Hepatocyte (in vitro differentiated cells): ENCODE results near the gene SERPINA4. TPM values are rescaled to one million over a fixed set of nuclear protein-coding genes. Genes with fewer than 3 reads are reported as not detected.

ENCODE experiments used
- DNase-seq: peaks from one replicate; pipeline ENCODE4 v3.0.0-alpha.2; 2016; ENCODE audit warnings: low spot score
- H2AFZ ChIP-seq: fragments of 200-600 bp; sonication (generic); 2 replicates; pipeline ENCODE4 v1.6.0; 2016; ENCODE audit warnings: antibody characterized with exemption, mild to moderate bottlenecking
- H3K27ac ChIP-seq: fragments of 200-600 bp; sonication (generic); 2 replicates; pipeline ENCODE4 v1.5.1; 2016; ENCODE audit warnings: mild to moderate bottlenecking
- H3K27me3 ChIP-seq: fragments of 200-600 bp; sonication (generic); 2 replicates; pipeline ENCODE4 v1.6.1; 2016
- H3K36me3 ChIP-seq: fragments of 200-600 bp; sonication (generic); replicated peaks from 2 replicates; pipeline ENCODE4 v1.5.1; 2016; ENCODE audit warnings: low read depth; ENCODE audit not compliant: insufficient read depth
- H3K4me1 ChIP-seq: fragments of 200-600 bp; sonication (generic); 2 replicates; pipeline ENCODE4 v1.5.1; 2016; ENCODE audit warnings: mild to moderate bottlenecking, moderate library complexity; ENCODE audit not compliant: insufficient read depth
- H3K4me2 ChIP-seq: fragments of 200-600 bp; sonication (generic); 2 replicates; pipeline ENCODE4 v1.6.0; 2016
- H3K4me3 ChIP-seq: fragments of 200-600 bp; sonication (generic); 2 replicates; pipeline ENCODE4 v1.5.1; 2016; ENCODE audit warnings: mild to moderate bottlenecking
- H3K79me2 ChIP-seq: fragments of 200-600 bp; sonication (generic); 2 replicates; pipeline ENCODE4 v1.6.0; 2017; ENCODE audit warnings: mild to moderate bottlenecking
- H3K9me2 ChIP-seq: fragments of 200-600 bp; sonication (generic); replicated peaks from 2 replicates; pipeline ENCODE4 v1.6.0; 2017; ENCODE audit warnings: mild to moderate bottlenecking; ENCODE audit not compliant: insufficient read depth
- H3K9me3 ChIP-seq: fragments of 200-600 bp; sonication (generic); 2 replicates; pipeline ENCODE4 v1.5.1; 2016; ENCODE audit warnings: low read depth, mild to moderate bottlenecking
- H4K20me1 ChIP-seq: fragments of 200-600 bp; sonication (generic); 2 replicates; pipeline ENCODE4 v1.6.0; 2016; ENCODE audit warnings: mild to moderate bottlenecking; ENCODE audit not compliant: insufficient read depth, poor library complexity, severe bottlenecking
- CTCF ChIP-seq: fragments of 200-600 bp; sonication (generic); IDR thresholded peaks from 2 replicates; pipeline ENCODE4 v1.5.1; 2016; ENCODE audit warnings: antibody characterized with exemption, mild to moderate bottlenecking; ENCODE audit not compliant: poor library complexity
- EZH2 ChIP-seq: fragments of 200-600 bp; sonication (generic); IDR thresholded peaks from 2 replicates; pipeline ENCODE4 v1.6.1; 2016; ENCODE audit warnings: antibody characterized with exemption, mild to moderate bottlenecking, borderline replicate concordance
- EZH2phosphoT487 ChIP-seq: fragments of 200-600 bp; sonication (generic); IDR thresholded peaks from one replicate; pipeline ENCODE4 v1.6.1; 2018; ENCODE audit warnings: antibody characterized with exemption, mild to moderate bottlenecking, low read depth, moderate library complexity; ENCODE audit not compliant: unreplicated experiment, severe bottlenecking
- WGBS: methylation state at CpG from one replicate; pipeline ENCODE4 v1.1.6; 2016; ENCODE audit warnings: low lambda C conversion rate; ENCODE audit errors: missing lambda C conversion rate; 5-methylcytosine and 5-hydroxymethylcytosine counted together
- polyA plus RNA-seq: library from polyadenylated mRNA; unstranded; fragments of >200 nt; fragmentation: Nextera tagmentation; extraction: Ambion mirVana; gene quantifications from 2 replicates; pipeline ENCODE4 v1.2.1, GENCODE V29; 2016
- total RNA-seq: library from RNA; depleted of rRNA; stranded (reverse); fragments of >200 nt; gene quantifications from 2 replicates; pipeline ENCODE4 v1.2.3, GENCODE V29; 2014

The SERPINA4 gene
- total and polyA plus RNA-seq, 2 experiments from 2014 or later, result 27.8 to 35.2 TPM

- no peak for DNase-seq
- Histone ChIP-seq H3K27me3 (no peaks in the 10 kb centered on the region), H3K4me3 (no peak overlapping the region), H3K4me1 (peaks cover 14% of the 10 kb centered on the region), H3K27ac (no peak overlapping the region), H2AFZ (no peak overlapping the region), H3K36me3 (no peaks in the 10 kb centered on the region), H4K20me1 (no peaks in the 10 kb centered on the region), H3K79me2 (no peaks in the 10 kb centered on the region), H3K4me2 (no peak overlapping the region), H3K9me3 (no peaks in the 10 kb centered on the region), H3K9me2 (no peaks in the 10 kb centered on the region)
- TF ChIP-seq EZH2phosphoT487 (no peak), EZH2 (no peak), CTCF (no peak)
- 98% methylated on average over 4 of the region's 4 CpGs for WGBS
These were observed 22.3 kb downstream of the SERPINA4 start for GRCh38 chr14:94583557-94583956.

- no peak overlapping the region for H3K4me2 ChIP-seq
- H3K27me3 ChIP-seq, result no peaks in the 10 kb centered on the region
- WGBS, result 83% methylated on average over 5 of the region's 5 CpGs
- H3K79me2 ChIP-seq, result no peaks in the 10 kb centered on the region
- peaks cover 14% of the 10 kb centered on the region for H3K4me1 ChIP-seq
- H4K20me1 ChIP-seq, result no peaks in the 10 kb centered on the region
- H3K9me3 ChIP-seq, result no peaks in the 10 kb centered on the region
- no peak overlapping the region for H2AFZ ChIP-seq
- no peaks in the 10 kb centered on the region for H3K9me2 ChIP-seq
- H3K36me3 ChIP-seq, result no peaks in the 10 kb centered on the region
- TF ChIP-seq CTCF (no peak), EZH2 (no peak), EZH2phosphoT487 (no peak)
- no peak for DNase-seq
- no peak overlapping the region for H3K27ac ChIP-seq
- no peak overlapping the region for H3K4me3 ChIP-seq
These were observed 23.5 kb downstream of the SERPINA4 start for GRCh38 chr14:94584591-94585280.

GRCh38 chr14:94586635-94587034, 25.4 kb downstream of the SERPINA4 start:
- H3K9me3 ChIP-seq, result no peaks in the 10 kb centered on the region
- no peak overlapping the region for H2AFZ ChIP-seq
- no peak overlapping the region for H3K27ac ChIP-seq
- no peak for DNase-seq
- H4K20me1 ChIP-seq, result no peaks in the 10 kb centered on the region
- no peaks in the 10 kb centered on the region for H3K9me2 ChIP-seq
- H3K79me2 ChIP-seq, result no peaks in the 10 kb centered on the region
- peaks cover 14% of the 10 kb centered on the region for H3K4me1 ChIP-seq
- no peaks in the 10 kb centered on the region for H3K27me3 ChIP-seq
- TF ChIP-seq CTCF (no peak), EZH2phosphoT487 (no peak), EZH2 (no peak)
- WGBS, result 92% methylated on average over 4 of the region's 4 CpGs
- H3K36me3 ChIP-seq, result no peaks in the 10 kb centered on the region
- H3K4me2 ChIP-seq, result no peak overlapping the region
- H3K4me3 ChIP-seq, result no peak overlapping the region
